Kidney (tissue), 14 donors: Measurements from ENCODE around the gene IQCN. TPM values are rescaled to one million over a fixed set of nuclear protein-coding genes. Genes with fewer than 3 reads are reported as not detected.
A peak's percentile ranks its signal among the peaks of the same experiment; 100 is the strongest.

Experiments used
- DNase-seq, 5 donors: peaks; one replicate each; pipeline ENCODE4 v3.0.0-alpha.2; 2013 to 2020
- FAIRE-seq: peaks from 2 replicates; lab custom pipeline; 2012; peaks lifted over from hg19 to GRCh38; lab: Jason Lieb, UNC
- H3K27ac ChIP-seq, 2 donors: one replicate each; pipeline ENCODE4 v1.7.0; 2013; ENCODE audit warnings: low read depth in 2 of 2, low read length in 2 of 2, inconsistent platforms in 1 of 2
- H3K27me3 ChIP-seq: one replicate; pipeline ENCODE4 v1.7.1; 2013; ENCODE audit warnings: low read length, inconsistent platforms; ENCODE audit not compliant: control insufficient read depth, insufficient read depth
- H3K36me3 ChIP-seq, 3 donors: one replicate each; pipeline versions ENCODE4 v1.7.0 to v1.7.1; 2013; ENCODE audit warnings: low read length in 3 of 3, control low read depth in 1 of 3, inconsistent platforms in 1 of 3; ENCODE audit not compliant: insufficient read depth in 3 of 3, control insufficient read depth in 2 of 3
- H3K4me1 ChIP-seq, 3 donors: one replicate each; pipeline versions ENCODE4 v1.7.0 to v1.7.1; 2013; ENCODE audit warnings: low read length in 3 of 3, inconsistent platforms in 1 of 3, low read depth in 1 of 3; ENCODE audit not compliant: control insufficient read depth in 2 of 3, insufficient read depth in 2 of 3
- H3K4me3 ChIP-seq, 3 donors: one replicate each; pipeline versions ENCODE4 v1.7.0 to v1.8.1; 2013; ENCODE audit warnings: low read length in 3 of 3, control low read depth in 1 of 3, inconsistent platforms in 1 of 3
- H3K9ac ChIP-seq, 3 donors: one replicate each; pipeline versions ENCODE4 v1.7.0 to v1.7.1; 2013; ENCODE audit warnings: low read length in 3 of 3, control low read depth in 1 of 3, inconsistent platforms in 1 of 3
- H3K9me3 ChIP-seq, 3 donors: one replicate each; pipeline versions ENCODE4 v1.7.0 to v1.7.1; 2013; ENCODE audit warnings: low read length in 3 of 3, control low read depth in 1 of 3, inconsistent platforms in 1 of 3; ENCODE audit not compliant: control insufficient read depth in 2 of 3, insufficient read depth in 1 of 3
- intact Hi-C: fragments of 100-400 bp; cut with DNase I; formaldehyde crosslinking; loops from one replicate; pipeline ENCODE4 v1.11.1; 2022
- polyA plus RNA-seq: library from polyadenylated mRNA; stranded (reverse); fragments of 350-450 nt; fragmentation: Illumina TruSeq; extraction: RNeasy Lipid Tissue Mini Kit (QIAGEN cat#74804); gene quantifications from one replicate; pipeline ENCODE4 v1.2.3, GENCODE V29; 2014; ENCODE audit warnings: low read depth, low replicate concordance; ENCODE audit not compliant: insufficient read depth
- total RNA-seq: library from RNA; stranded (reverse); fragmentation: NEBNext Ultra II Directional; extraction: Animal tissue kit (Norgen Biotek cat#: 25700); gene quantifications from one replicate; pipeline ENCODE4 v1.2.1, GENCODE V29; 2021
- TF ChIP-seq, protein P1 (sequence below): IDR thresholded peaks from 3 replicates; pipeline ENCODE4 v1.5.1; 2012; ENCODE audit warnings: mild to moderate bottlenecking, moderate library complexity, borderline replicate concordance; ENCODE audit not compliant: insufficient read depth; ENCODE audit errors: extremely low read depth
- donor health status: control.
- donor health status: control.
- donor health status: control.
- donor health status: control.
- donor health status: control.
- donor health status: DM: yes; HTN: yes; CAD: no.
- donor health status: Normal renal cell carcinoma (clear cell type).

The IQCN gene
- total and polyA plus RNA-seq, 2 donors from 2014 or later = 0.82 to 6.3 TPM

DNA sequence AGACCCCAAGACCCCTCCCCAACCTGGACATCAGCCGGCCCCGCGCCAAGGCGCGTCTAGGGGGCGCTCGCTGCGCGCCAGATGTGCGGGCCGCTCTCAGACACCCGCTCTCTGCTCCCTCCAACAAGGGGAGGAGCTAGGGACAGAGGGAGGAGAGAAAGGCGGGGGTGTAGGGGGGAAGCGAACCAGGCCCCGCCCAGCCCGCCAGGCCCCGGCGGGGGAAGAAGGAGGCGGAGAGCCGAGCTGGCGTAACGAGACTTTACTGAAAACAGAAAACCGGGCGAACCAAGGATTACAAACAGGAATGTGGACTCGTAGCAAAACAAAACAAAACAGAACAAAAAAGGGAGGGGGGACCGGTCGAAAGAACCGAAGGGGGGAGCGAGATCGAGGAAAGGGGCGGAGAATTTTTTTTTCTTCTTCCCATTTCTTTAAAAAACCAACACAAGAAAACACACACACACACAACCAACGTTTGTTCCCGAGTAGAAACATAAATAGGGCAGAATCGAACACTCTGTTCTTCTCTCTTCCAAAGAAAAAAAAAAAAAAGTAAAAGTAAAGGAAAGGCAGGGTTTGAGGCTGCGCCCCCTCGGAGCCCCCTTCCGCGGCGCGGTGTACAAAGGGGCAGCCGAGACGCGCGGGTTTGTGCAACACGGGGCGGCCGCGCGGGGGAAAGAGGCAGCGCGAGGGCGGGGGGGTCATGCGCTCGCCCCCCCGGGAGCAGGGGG lies 5.4 kb upstream of the IQCN start:
- FAIRE-seq (peak; percentile 15), DNase-seq (peak; percentile 96 to 99 (median 97))
- H3K27ac ChIP-seq = peak overlapping the region; percentile 100
- H3K4me1 ChIP-seq = peaks cover 0 to 39% (median 22%) of the 10 kb centered on the region in 3 donors
- no peaks in the 10 kb centered on the region for H3K27me3 ChIP-seq
- H3K9ac ChIP-seq = peak overlapping the region; percentile 80 to 100 (median 100)
- peak overlapping the region; percentile 76 to 99 (median 95) for H3K4me3 ChIP-seq
- TF ChIP-seq, protein P1, sequence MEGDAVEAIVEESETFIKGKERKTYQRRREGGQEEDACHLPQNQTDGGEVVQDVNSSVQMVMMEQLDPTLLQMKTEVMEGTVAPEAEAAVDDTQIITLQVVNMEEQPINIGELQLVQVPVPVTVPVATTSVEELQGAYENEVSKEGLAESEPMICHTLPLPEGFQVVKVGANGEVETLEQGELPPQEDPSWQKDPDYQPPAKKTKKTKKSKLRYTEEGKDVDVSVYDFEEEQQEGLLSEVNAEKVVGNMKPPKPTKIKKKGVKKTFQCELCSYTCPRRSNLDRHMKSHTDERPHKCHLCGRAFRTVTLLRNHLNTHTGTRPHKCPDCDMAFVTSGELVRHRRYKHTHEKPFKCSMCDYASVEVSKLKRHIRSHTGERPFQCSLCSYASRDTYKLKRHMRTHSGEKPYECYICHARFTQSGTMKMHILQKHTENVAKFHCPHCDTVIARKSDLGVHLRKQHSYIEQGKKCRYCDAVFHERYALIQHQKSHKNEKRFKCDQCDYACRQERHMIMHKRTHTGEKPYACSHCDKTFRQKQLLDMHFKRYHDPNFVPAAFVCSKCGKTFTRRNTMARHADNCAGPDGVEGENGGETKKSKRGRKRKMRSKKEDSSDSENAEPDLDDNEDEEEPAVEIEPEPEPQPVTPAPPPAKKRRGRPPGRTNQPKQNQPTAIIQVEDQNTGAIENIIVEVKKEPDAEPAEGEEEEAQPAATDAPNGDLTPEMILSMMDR = peak; percentile 79
- H3K36me3 ChIP-seq = peaks cover 7 to 15% (median 8%) of the 10 kb centered on the region in 3 donors
- no peaks in the 10 kb centered on the region for H3K9me3 ChIP-seq
- intact Hi-C loops = loop anchor here (10.0 kb wide), 1 partner anchor 125 kb away; no protein-coding TSS in a partner anchor

DNA sequence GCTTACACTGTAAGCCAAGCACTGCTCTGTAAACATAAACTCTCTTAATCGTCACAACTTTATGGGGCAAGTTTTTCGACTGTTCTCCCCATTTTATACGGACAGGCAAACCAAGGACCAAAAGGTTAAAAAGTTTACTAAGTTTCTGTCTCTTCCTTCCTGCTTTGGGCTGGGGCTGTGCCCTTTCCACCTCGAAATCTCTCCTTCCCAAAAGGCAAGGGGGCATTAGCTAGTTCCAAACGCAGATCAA lies 4.9 kb upstream of the IQCN start:
- no peak for DNase-seq
- peak overlapping the region; percentile 100 for H3K27ac ChIP-seq

DNA sequence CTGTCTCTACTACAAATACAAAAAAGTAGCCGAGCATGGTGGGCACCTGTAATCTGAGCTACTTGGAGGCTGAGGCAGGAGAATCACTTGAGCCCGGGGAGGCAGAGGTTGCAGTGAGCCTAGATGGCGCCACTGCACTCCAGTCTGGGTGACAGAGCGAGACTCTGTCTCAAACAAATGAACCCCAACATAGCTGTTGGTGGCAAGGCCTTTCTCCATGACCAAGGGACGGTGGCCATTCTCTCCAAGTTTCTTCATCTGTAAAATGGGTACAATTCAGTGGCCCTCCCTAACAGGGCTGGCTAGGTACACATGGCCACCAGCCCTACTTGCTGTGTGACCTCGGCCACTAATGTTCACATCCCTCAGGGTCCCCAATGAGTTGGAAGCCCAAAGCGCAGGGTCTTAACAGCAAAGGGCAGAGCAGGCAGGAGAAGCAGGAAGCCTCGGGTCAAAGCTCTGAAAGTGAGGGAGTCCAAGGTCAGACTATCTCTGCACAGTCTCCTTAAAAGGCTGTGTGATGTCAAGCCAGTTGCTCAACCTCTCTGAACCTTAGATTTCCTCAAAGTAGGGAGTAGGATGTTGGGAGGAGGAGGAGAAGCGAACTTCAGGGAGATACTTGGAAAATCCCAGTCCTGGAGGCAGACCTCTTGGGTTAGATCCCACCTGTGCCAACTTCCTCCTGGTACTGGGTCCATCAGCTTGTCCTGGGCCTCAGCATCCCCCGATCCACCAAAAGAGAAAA lies 4.4 kb upstream of the IQCN start:
- peaks cover 0 to 43% (median 27%) of the 10 kb centered on the region in 3 donors for H3K4me1 ChIP-seq

More for the DNA sequence above, 4.9 kb upstream of the IQCN start:
- Histone ChIP-seq H3K9me3 (no peaks in the 10 kb centered on the region), H3K4me3 (peak overlapping the region; percentile 67 to 99 (median 95)), H3K4me1 (peaks cover 0 to 43% (median 27%) of the 10 kb centered on the region in 3 donors), H3K27me3 (no peaks in the 10 kb centered on the region), H3K36me3 (peaks cover 7 to 15% (median 8%) of the 10 kb centered on the region in 3 donors), H3K9ac (peak overlapping the region; percentile 12 to 100 (median 83))
- no peak for FAIRE-seq
- intact Hi-C loops = loop anchor here (10.0 kb wide), 1 partner anchor 126 kb away; no protein-coding TSS in a partner anchor
- TF ChIP-seq, protein P1 = no peak

More for the DNA sequence above, 4.4 kb upstream of the IQCN start:
- peak overlapping the region; percentile 67 to 99 (median 95) for H3K4me3 ChIP-seq
- H3K9ac ChIP-seq = peak overlapping the region; percentile 12 to 100 (median 83)
- H3K36me3 ChIP-seq = peaks cover 7 to 15% (median 8%) of the 10 kb centered on the region in 3 donors
- TF ChIP-seq, protein P1 = peak; percentile 8
- peak in 3 of 5 donors; percentile 35 to 74 (median 58) for DNase-seq
- peak overlapping the region; percentile 100 for H3K27ac ChIP-seq
- no peak for FAIRE-seq
- no peaks in the 10 kb centered on the region for H3K9me3 ChIP-seq
- intact Hi-C loops = loop anchor here (10.0 kb wide), 1 partner anchor 126 kb away; no protein-coding TSS in a partner anchor
- no peaks in the 10 kb centered on the region for H3K27me3 ChIP-seq
